HCT116 (cell line): ENCODE data around the gene C6orf132. TPM values are rescaled to one million over a fixed set of nuclear protein-coding genes. Genes with fewer than 3 reads are reported as not detected.

ENCODE experiments used
- ATAC-seq: fragments of 200-7000 bp; cut with Tn5 transposase; 2 replicates; pipeline ENCODE4 v1.9.1; 2020; ENCODE audit warnings: mild to moderate bottlenecking, moderate library complexity
- BruUV-seq: library from RNA; stranded (reverse); fragments of 400-500 nt; replicated peaks from 2 replicates; lab custom pipeline; 2021; lab: Mats Ljungman, UMichigan
- CTCF ChIA-PET: fragments of 300-600 bp; sonication (Branson Sonifier 250); formaldehyde crosslinking; loops from one replicate; lab custom pipeline; 2021; ENCODE audit warnings: antibody characterized with exemption; lab: Charles Lee
- POLR2A ChIA-PET: fragments of 300-600, 350-600 bp; sonication (Branson Sonifier 250); formaldehyde crosslinking; loops from one replicate; lab custom pipeline; 2021; ENCODE audit warnings: antibody characterized with exemption; lab: Charles Lee
- RAD21 ChIA-PET, 2 experiments: fragments of 300-600 bp; sonication (Branson Sonifier 250); formaldehyde crosslinking; loops; one replicate each; lab custom pipeline; 2023; ENCODE audit warnings: low total read pairs in 2 of 2; ENCODE audit not compliant: uncharacterized antibody in 2 of 2, unreplicated experiment in 2 of 2, low non-redundant PET in 1 of 2; lab: Charles Lee
- DNase-seq: peaks from one replicate; pipeline ENCODE4 v3.0.0-alpha.2; 2010; ENCODE audit warnings: low read depth, low spot score
- H2AFZ ChIP-seq: fragments of 200-600 bp; shearing (Covaris generic), sonication (generic); 2 replicates; pipeline ENCODE4 v1.6.1; 2017; ENCODE audit warnings: low read depth, mixed run types, mixed read lengths, antibody characterized with exemption, low read length; ENCODE audit not compliant: poor library complexity, severe bottlenecking
- H3K27ac ChIP-seq: 2 replicates; pipeline ENCODE4 v1.5.1; 2012; ENCODE audit warnings: low read depth, low read length
- H3K27me3 ChIP-seq: fragments of 200-600 bp; sonication (generic); 2 replicates; pipeline ENCODE4 v1.6.1; 2016; ENCODE audit warnings: mixed run types, low read length, mixed read lengths; ENCODE audit not compliant: insufficient read depth
- H3K36me3 ChIP-seq, 2 experiments: fragments of 200-500 bp in 1 of 2; fragments of 200-600 bp in 1 of 2; sonication (Bioruptor generic) in 1 of 2; sonication (generic) in 1 of 2; 2 replicates each; pipeline versions ENCODE4 v1.5.1 to v1.6.1; 2014 to 2016; ENCODE audit warnings: low read length in 2 of 2, inconsistent platforms in 1 of 2, mixed read lengths in 1 of 2, mixed run types in 1 of 2; ENCODE audit not compliant: insufficient read depth in 2 of 2, control insufficient read depth in 1 of 2
- H3K4me1 ChIP-seq, 2 experiments: fragments of 200-600 bp in 1 of 2; sonication (generic) in 1 of 2; 2 replicates each; pipeline versions ENCODE4 v1.5.1 to v1.6.1; 2012 to 2017; ENCODE audit warnings: low read length in 2 of 2, inconsistent platforms in 1 of 2, mild to moderate bottlenecking in 1 of 2, mixed read lengths in 1 of 2, mixed run types in 1 of 2, moderate library complexity in 1 of 2; ENCODE audit not compliant: insufficient read depth in 2 of 2, control insufficient read depth in 1 of 2
- H3K4me2 ChIP-seq: fragments of 200-600 bp; sonication (generic); 2 replicates; pipeline ENCODE4 v1.6.1; 2017; ENCODE audit warnings: mixed run types, low read length, mixed read lengths
- H3K4me3 ChIP-seq, 2 experiments: fragments of 200-600 bp in 1 of 2; sonication (generic) in 1 of 2; replicated peaks in 1 of 2; 2 replicates each; pipeline ENCODE4 v1.5.1; 2011 to 2016; ENCODE audit warnings: low read length in 2 of 2, control low read depth in 1 of 2, low read depth in 1 of 2, mild to moderate bottlenecking in 1 of 2, mixed read lengths in 1 of 2, mixed run types in 1 of 2
- H3K79me2 ChIP-seq: fragments of 200-600 bp; sonication (generic); 2 replicates; pipeline ENCODE4 v1.6.1; 2017; ENCODE audit warnings: mild to moderate bottlenecking, mixed run types, low read length, moderate library complexity, mixed read lengths; ENCODE audit not compliant: insufficient read depth
- H3K9ac ChIP-seq: fragments of 200-600 bp; sonication (generic); 2 replicates; pipeline ENCODE4 v1.6.1; 2016; ENCODE audit warnings: low read length, mixed read lengths
- H3K9me2 ChIP-seq: fragments of 200-600 bp; sonication (generic), shearing (Covaris generic); 2 replicates; pipeline ENCODE4 v1.6.1; 2017; ENCODE audit warnings: mixed run types, mild to moderate bottlenecking, moderate library complexity; ENCODE audit not compliant: insufficient read depth
- H3K9me3 ChIP-seq, 2 experiments: fragments of 200-500 bp in 1 of 2; fragments of 200-600 bp in 1 of 2; sonication (Bioruptor generic) in 1 of 2; sonication (generic) in 1 of 2; 2 replicates each; pipeline ENCODE4 v1.6.1; 2014 to 2017; ENCODE audit warnings: low read length in 2 of 2, mixed read lengths in 2 of 2, inconsistent platforms in 1 of 2, low read depth in 1 of 2, mild to moderate bottlenecking in 1 of 2, mixed run types in 1 of 2, moderate library complexity in 1 of 2; ENCODE audit not compliant: control insufficient read depth in 1 of 2, insufficient read depth in 1 of 2
- H4K20me1 ChIP-seq: fragments of 200-600 bp; sonication (generic), shearing (Covaris generic); 2 replicates; pipeline ENCODE4 v1.6.1; 2017; ENCODE audit warnings: mixed run types, mild to moderate bottlenecking, moderate library complexity; ENCODE audit not compliant: insufficient read depth
- CBX3 ChIP-seq: IDR thresholded peaks from 2 replicates; pipeline ENCODE4 v1.6.1; 2012; ENCODE audit warnings: low read depth
- CEBPB ChIP-seq: IDR thresholded peaks from 2 replicates; pipeline ENCODE4 v1.6.1; 2012; ENCODE audit warnings: low read depth
- ELF1 ChIP-seq: IDR thresholded peaks from 2 replicates; pipeline ENCODE4 v1.6.1; 2012; ENCODE audit warnings: low read depth, borderline replicate concordance
- EZH2 ChIP-seq: fragments of 200-600 bp; sonication (generic); IDR thresholded peaks from 2 replicates; pipeline ENCODE4 v1.6.1; 2017; ENCODE audit warnings: antibody characterized with exemption, mixed run types
- EZH2phosphoT487 ChIP-seq: fragments of 200-600 bp; IDR thresholded peaks from 2 replicates; pipeline ENCODE4 v1.6.1; 2018; ENCODE audit warnings: antibody characterized with exemption, borderline replicate concordance
- POLR2AphosphoS5 ChIP-seq: IDR thresholded peaks from 2 replicates; pipeline ENCODE4 v1.6.1; 2011; ENCODE audit warnings: mild to moderate bottlenecking, low read depth, low read length, moderate library complexity
- intact Hi-C: fragments of 100-400 bp; cut with micrococcal nuclease; formaldehyde crosslinking; loops from 2 replicates; pipeline ENCODE4 v1.10.0; 2022
- total RNA-seq: library from RNA; stranded (reverse); gene quantifications from one replicate; pipeline ENCODE4 v1.2.1, GENCODE V29; 2021; ENCODE audit not compliant: unreplicated experiment
- TF ChIP-seq, protein P1 (sequence below): IDR thresholded peaks from 2 replicates; pipeline ENCODE4 v1.6.1; 2012

Gene C6orf132
- total RNA-seq, 1 experiment from 2014 or later, result 18.9 TPM

GRCh38 chr6:42158631-42159030 lies 16.2 kb upstream of the C6orf132 start:
- H3K36me3 ChIP-seq, result no peaks in the 10 kb centered on the region
- BruUV-seq, result no TSS peak
- TF ChIP-seq EZH2phosphoT487 (no peak), CEBPB (no peak), ELF1 (no peak), CBX3 (no peak)
- TF ChIP-seq, protein P1, sequence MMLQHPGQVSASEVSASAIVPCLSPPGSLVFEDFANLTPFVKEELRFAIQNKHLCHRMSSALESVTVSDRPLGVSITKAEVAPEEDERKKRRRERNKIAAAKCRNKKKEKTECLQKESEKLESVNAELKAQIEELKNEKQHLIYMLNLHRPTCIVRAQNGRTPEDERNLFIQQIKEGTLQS, result no peak
- peaks cover 0 to 7% of the 10 kb centered on the region in 2 experiments; a peak in 1 of 4 replicates for H3K4me1 ChIP-seq
- POLR2A ChIA-PET, result no interaction called here
- H3K9ac ChIP-seq, result no peak overlapping the region
- RAD21 ChIA-PET, result no interaction called here
- no peak overlapping the region for H3K4me3 ChIP-seq
- H4K20me1 ChIP-seq, result no peaks in the 10 kb centered on the region
- H2AFZ ChIP-seq, result no peak overlapping the region
- no peaks in the 10 kb centered on the region for H3K27me3 ChIP-seq
- no peaks in the 10 kb centered on the region for H3K9me3 ChIP-seq
- intact Hi-C loops, result no loop called here
- no peaks in the 10 kb centered on the region for H3K9me2 ChIP-seq
- no peak overlapping the region for H3K4me2 ChIP-seq
- no peak overlapping the region for H3K27ac ChIP-seq
- CTCF ChIA-PET, result no interaction called here
- DNase-seq (no peak), ATAC-seq (no peak)
- H3K79me2 ChIP-seq, result no peaks in the 10 kb centered on the region

GRCh38 chr6:42158011-42158410 lies 15.6 kb upstream of the C6orf132 start:
- Histone ChIP-seq H3K4me3 (no peak overlapping the region), H3K9me3 (no peaks in the 10 kb centered on the region), H3K27me3 (no peaks in the 10 kb centered on the region), H3K9ac (no peak overlapping the region), H3K4me2 (no peak overlapping the region), H3K9me2 (no peaks in the 10 kb centered on the region), H4K20me1 (no peaks in the 10 kb centered on the region), H3K4me1 (peaks cover 0 to 7% of the 10 kb centered on the region in 2 experiments; a peak in 1 of 4 replicates), H3K27ac (no peak overlapping the region), H3K36me3 (no peaks in the 10 kb centered on the region), H2AFZ (no peak overlapping the region), H3K79me2 (no peaks in the 10 kb centered on the region)
- DNase-seq, result no peak
- TF ChIP-seq EZH2 (no peak), CBX3 (no peak), POLR2AphosphoS5 (no peak)
- ChIA-PET POLR2A (no interaction called here), CTCF (no interaction called here), RAD21 (no interaction called here)
- no TSS peak for BruUV-seq
- ATAC-seq, result no peak
- intact Hi-C loops, result no loop called here
